ENCODE data around the gene UBXN2A.

GRCh38 chr2:24047703-24048033, 107.4 kb downstream of the UBXN2A start:
- TF ChIP-seq, protein P1, sequence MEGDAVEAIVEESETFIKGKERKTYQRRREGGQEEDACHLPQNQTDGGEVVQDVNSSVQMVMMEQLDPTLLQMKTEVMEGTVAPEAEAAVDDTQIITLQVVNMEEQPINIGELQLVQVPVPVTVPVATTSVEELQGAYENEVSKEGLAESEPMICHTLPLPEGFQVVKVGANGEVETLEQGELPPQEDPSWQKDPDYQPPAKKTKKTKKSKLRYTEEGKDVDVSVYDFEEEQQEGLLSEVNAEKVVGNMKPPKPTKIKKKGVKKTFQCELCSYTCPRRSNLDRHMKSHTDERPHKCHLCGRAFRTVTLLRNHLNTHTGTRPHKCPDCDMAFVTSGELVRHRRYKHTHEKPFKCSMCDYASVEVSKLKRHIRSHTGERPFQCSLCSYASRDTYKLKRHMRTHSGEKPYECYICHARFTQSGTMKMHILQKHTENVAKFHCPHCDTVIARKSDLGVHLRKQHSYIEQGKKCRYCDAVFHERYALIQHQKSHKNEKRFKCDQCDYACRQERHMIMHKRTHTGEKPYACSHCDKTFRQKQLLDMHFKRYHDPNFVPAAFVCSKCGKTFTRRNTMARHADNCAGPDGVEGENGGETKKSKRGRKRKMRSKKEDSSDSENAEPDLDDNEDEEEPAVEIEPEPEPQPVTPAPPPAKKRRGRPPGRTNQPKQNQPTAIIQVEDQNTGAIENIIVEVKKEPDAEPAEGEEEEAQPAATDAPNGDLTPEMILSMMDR (IDR thresholded peaks at IDR 0.05; ENCODE audit: insufficient read depth, low read length, poor library complexity, severe bottlenecking): no peak
- TF ChIP-seq EZH2phosphoT487 (conservative IDR thresholded peaks at IDR 0.05; ENCODE audit: low read length): no peak
